GM10266 (cell line): ENCODE data around the gene MED9.

Experiments used
- DNase-seq: peaks from one replicate; pipeline ENCODE4 v3.0.0; 2012; ENCODE audit errors: extremely low spot score
- CTCF ChIP-seq: IDR thresholded peaks from 2 replicates; pipeline ENCODE4 v1.5.1; 2012; ENCODE audit warnings: mild to moderate bottlenecking, low read depth; ENCODE audit not compliant: control insufficient read depth, insufficient read depth; ENCODE audit errors: missing control alignments

Gene MED9

GRCh38 chr17:17515934-17516930 is 39.4 kb downstream of the MED9 start:
- no peak for TF ChIP-seq CTCF
- DNase-seq = no peak

DNA sequence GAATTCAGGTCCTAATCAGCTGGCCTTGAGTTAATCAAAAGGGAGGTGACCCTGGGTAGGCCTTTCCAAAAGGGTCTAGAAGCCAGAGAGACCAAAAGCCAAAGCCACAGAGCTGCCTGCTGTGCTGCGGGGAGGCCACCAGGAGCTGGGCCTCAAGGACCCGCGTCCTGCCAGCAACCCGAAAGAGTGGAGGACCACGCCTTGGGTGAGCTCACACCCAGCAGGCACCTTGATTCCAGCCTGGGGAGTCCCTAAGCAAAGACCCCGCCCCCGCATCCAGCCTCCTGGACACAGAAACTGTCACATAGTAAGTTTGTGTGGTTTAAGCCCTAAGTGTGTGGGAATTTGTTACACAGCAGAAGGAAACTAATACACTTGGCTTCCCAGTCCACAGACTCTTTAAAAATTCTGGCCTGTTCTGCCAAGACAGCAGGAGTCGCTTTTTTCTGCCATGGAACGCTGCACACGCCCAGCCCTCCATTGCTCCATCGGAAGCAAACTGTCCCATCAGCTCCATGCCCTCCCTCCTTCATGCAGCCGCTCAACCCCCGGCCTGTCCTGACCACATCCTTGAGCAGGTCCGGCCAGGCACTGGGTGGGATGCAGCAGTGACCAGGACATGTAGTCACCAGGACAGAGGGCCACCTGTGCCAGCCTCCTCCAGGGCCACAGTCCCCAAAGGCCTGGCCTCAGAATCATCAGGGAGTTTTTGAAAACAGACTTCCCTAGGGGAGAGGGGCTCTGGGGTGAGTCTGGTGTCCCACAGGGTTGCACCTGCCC is 40.3 kb downstream of the MED9 start:
- no peak for DNase-seq
- TF ChIP-seq CTCF = no peak

DNA sequence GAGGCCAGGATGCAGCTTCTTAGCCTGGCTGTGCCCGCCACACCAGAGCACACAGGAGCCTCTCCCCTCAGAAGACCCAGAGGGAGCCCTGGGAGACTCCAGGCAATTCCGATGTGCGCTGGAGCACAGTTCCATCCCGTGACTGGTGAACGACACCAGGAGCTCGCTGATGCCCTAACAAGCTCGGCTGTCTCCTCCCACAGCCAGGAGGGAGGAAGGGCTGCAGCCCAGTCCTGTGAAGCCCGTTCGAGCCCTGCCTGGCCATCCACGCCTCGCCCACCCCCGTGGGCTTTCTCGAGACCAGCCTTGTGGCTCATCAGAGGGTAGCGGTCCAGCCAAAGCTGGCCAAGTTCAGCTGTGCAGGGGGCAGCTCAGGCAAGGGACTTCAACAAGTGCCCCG is 41.2 kb downstream of the MED9 start:
- no peak for TF ChIP-seq CTCF
- DNase-seq = no peak

GRCh38 chr17:17518951-17519350 is 42.2 kb downstream of the MED9 start:
- TF ChIP-seq CTCF = no peak
- no peak for DNase-seq

DNA sequence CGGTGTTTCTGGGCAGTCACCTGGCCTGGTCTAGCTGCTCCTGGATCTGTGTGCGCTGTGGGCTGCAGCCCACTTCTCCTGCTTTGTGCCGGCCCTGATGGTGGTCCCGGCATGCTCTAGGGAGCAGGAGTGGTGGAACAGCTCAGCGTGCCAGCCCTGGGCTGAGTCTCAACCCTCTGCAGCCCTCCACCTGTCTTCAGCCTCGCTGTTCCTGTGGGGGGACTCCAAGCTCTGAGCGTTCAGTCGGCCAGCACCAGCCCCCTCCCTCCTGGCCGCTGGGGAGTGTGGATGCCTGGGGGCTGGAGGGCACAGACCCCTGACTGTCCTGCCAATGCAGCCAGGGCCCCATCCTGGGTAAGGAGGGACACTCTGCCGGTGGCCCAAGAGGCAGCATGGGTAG is 43.1 kb downstream of the MED9 start:
- no peak for DNase-seq
- no peak for TF ChIP-seq CTCF

DNA sequence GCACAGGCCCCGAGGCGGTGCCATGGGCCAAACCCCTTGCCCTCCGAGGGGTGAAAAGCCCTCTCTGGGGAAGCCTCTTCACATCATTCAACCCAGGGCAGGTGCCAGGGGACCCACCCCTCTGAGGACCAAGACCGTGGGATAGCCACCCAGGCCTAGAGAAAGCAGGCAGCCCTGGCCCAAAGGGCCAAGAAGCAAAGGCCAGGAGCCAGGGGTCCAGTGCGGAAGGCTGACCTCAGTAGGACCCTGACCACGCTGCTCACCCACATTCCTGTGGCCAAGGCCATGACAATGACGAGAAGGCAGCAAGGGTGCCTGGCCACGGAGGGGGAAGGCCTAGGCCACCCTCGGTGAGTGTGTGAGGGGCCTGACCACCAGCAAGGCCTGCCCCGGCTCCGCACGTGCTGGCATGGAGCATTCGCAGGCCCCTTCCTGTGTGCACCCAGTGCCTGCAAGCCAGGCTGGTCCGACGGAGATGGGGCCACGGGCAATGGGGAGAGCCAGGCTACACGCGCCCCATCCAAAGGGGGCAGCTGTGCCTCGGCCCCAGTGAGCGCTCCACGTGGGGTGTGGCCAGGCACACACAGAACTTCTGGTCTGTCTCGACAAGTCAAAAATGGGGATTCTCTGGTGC is 43.9 kb downstream of the MED9 start:
- DNase-seq = no peak
- no peak for TF ChIP-seq CTCF
